Activated naive CD4-positive, alpha-beta T cell treated with anti-CD3 and anti-CD28 coated beads for 36 hours (primary cell): ENCODE data around the gene SPINT3. TPM values are rescaled to one million over a fixed set of nuclear protein-coding genes. Genes with fewer than 3 reads are reported as not detected.

Experiments
- CTCF ChIA-PET: fragments of 350-600 bp; sonication (Branson Sonifier 250); formaldehyde crosslinking; loops from one replicate; lab custom pipeline; 2021; ENCODE audit warnings: antibody characterized with exemption; lab: Charles Lee
- DNase-seq: peaks from one replicate; pipeline ENCODE4 v3.0.0-alpha.2; 2020
- H3K27ac Mint-ChIP-seq: one replicate; pipeline ENCODE4 v1.8.0; 2021; ENCODE audit warnings: mild to moderate bottlenecking, mixed read lengths
- H3K27me3 Mint-ChIP-seq: one replicate; pipeline ENCODE4 v1.8.0; 2021; ENCODE audit warnings: low read depth, mixed read lengths
- H3K36me3 Mint-ChIP-seq: one replicate; pipeline ENCODE4 v1.8.0; 2021; ENCODE audit warnings: low read depth, mixed read lengths
- H3K4me1 Mint-ChIP-seq: one replicate; pipeline ENCODE4 v1.8.0; 2021; ENCODE audit warnings: low read depth, mixed read lengths
- H3K4me3 Mint-ChIP-seq: one replicate; pipeline ENCODE4 v1.8.0; 2021; ENCODE audit warnings: mild to moderate bottlenecking, moderate library complexity, mixed read lengths
- H3K9me3 Mint-ChIP-seq: one replicate; pipeline ENCODE4 v1.8.0; 2021; ENCODE audit warnings: mixed read lengths
- intact Hi-C: fragments of 100-400 bp; cut with micrococcal nuclease; formaldehyde crosslinking; loops from one replicate; pipeline ENCODE4 v1.15.1; 2023
- total RNA-seq, 2 experiments: library from RNA; stranded (reverse); gene quantifications; one replicate each; pipeline ENCODE4 v1.2.3, GENCODE V29; 2021

Gene SPINT3
- not detected for total RNA-seq

- CTCF ChIA-PET: no interaction called here
- DNase-seq: no peak
- intact Hi-C loops: no loop called here
- Mint-ChIP-seq H3K27me3 (peaks cover 12% of the 10 kb centered on the region), H3K9me3 (no peaks in the 10 kb centered on the region), H3K4me1 (no peaks in the 10 kb centered on the region), H3K4me3 (no peak within 1 kb of the TSS), H3K36me3 (no peaks in the 10 kb centered on the region), H3K27ac (no peak within 1 kb of the TSS)
These were observed at the start of gene SPINT3 for GRCh38 chr20:45515147-45515913. Gene SPINT3, minus strand, starts transcription at chr20:45515622. Its CDS starts 14 bp downstream, at chr20:45515608.

- H3K4me1 Mint-ChIP-seq: no peaks in the 10 kb centered on the region
- H3K4me3 Mint-ChIP-seq: no peak overlapping the region
- H3K9me3 Mint-ChIP-seq: no peaks in the 10 kb centered on the region
- H3K27ac Mint-ChIP-seq: no peak overlapping the region
- DNase-seq: no peak
- intact Hi-C loops: no loop called here
- CTCF ChIA-PET: no interaction called here
- H3K27me3 Mint-ChIP-seq: peaks cover 13% of the 10 kb centered on the region
- H3K36me3 Mint-ChIP-seq: no peaks in the 10 kb centered on the region
These were observed 49.4 kb upstream of the SPINT3 start for GRCh38 chr20:45564760-45565276.

- no peaks in the 10 kb centered on the region for H3K4me1 Mint-ChIP-seq
- H3K9me3 Mint-ChIP-seq: no peaks in the 10 kb centered on the region
- intact Hi-C loops: no loop called here
- peaks cover 19% of the 10 kb centered on the region for H3K27me3 Mint-ChIP-seq
- CTCF ChIA-PET: interaction anchor here (0.9 to 1.9 kb wide), 2 partner anchors 215 to 216 kb away, joined by 3 to 5 read pairs; no protein-coding TSS in a partner anchor
- DNase-seq: no peak
- H3K27ac Mint-ChIP-seq: no peak overlapping the region
- H3K4me3 Mint-ChIP-seq: no peak overlapping the region
- no peaks in the 10 kb centered on the region for H3K36me3 Mint-ChIP-seq
These were observed 39.8 kb upstream of the SPINT3 start for GRCh38 chr20:45555198-45555597.

GRCh38 chr20:45552456-45552855, 37.0 kb upstream of the SPINT3 start:
- DNase-seq: no peak
- intact Hi-C loops: no loop called here
- H3K27me3 Mint-ChIP-seq: peaks cover 21% of the 10 kb centered on the region
- H3K9me3 Mint-ChIP-seq: no peaks in the 10 kb centered on the region
- H3K36me3 Mint-ChIP-seq: no peaks in the 10 kb centered on the region
- H3K4me3 Mint-ChIP-seq: no peak overlapping the region
- CTCF ChIA-PET: no interaction called here
- H3K4me1 Mint-ChIP-seq: no peaks in the 10 kb centered on the region
- H3K27ac Mint-ChIP-seq: no peak overlapping the region

GRCh38 chr20:45550765-45551164, 35.3 kb upstream of the SPINT3 start:
- Mint-ChIP-seq H3K4me1 (no peaks in the 10 kb centered on the region), H3K27ac (no peak overlapping the region), H3K4me3 (no peak overlapping the region), H3K36me3 (no peaks in the 10 kb centered on the region), H3K9me3 (no peaks in the 10 kb centered on the region), H3K27me3 (peaks cover 23% of the 10 kb centered on the region)
- CTCF ChIA-PET: interaction anchor here (1.0 kb wide), 1 partner anchor 220 kb away, joined by 4 read pairs; no protein-coding TSS in a partner anchor
- DNase-seq: no peak
- intact Hi-C loops: no loop called here

- Mint-ChIP-seq H3K4me1 (no peaks in the 10 kb centered on the region), H3K4me3 (no peak overlapping the region), H3K27me3 (peaks cover 25% of the 10 kb centered on the region), H3K36me3 (no peaks in the 10 kb centered on the region), H3K9me3 (no peaks in the 10 kb centered on the region), H3K27ac (no peak overlapping the region)
- DNase-seq: no peak
- intact Hi-C loops: no loop called here
- CTCF ChIA-PET: no interaction called here
These were observed 33.0 kb upstream of the SPINT3 start for GRCh38 chr20:45548410-45548809.

GRCh38 chr20:45547206-45547770, 31.9 kb upstream of the SPINT3 start, which contains the start of gene EPPIN:
Gene EPPIN, minus strand, starts transcription at chr20:45547401. Its CDS starts 44 bp downstream, at chr20:45547357.
- H3K27ac Mint-ChIP-seq: no peak within 1 kb of the TSS
- no peaks in the 10 kb centered on the region for H3K9me3 Mint-ChIP-seq
- CTCF ChIA-PET: interaction anchor here (0.7 to 1.0 kb wide), 2 partner anchors 82 to 224 kb away, joined by 3 read pairs; partner anchors contain the start of gene WFDC10A
- H3K27me3 Mint-ChIP-seq: peaks cover 28% of the 10 kb centered on the region
- H3K4me1 Mint-ChIP-seq: no peaks in the 10 kb centered on the region
- no peak for DNase-seq
- intact Hi-C loops: no loop called here
- no peaks in the 10 kb centered on the region for H3K36me3 Mint-ChIP-seq
- no peak within 1 kb of the TSS for H3K4me3 Mint-ChIP-seq

GRCh38 chr20:45545754-45546453, 30.5 kb upstream of the SPINT3 start:
- no peaks in the 10 kb centered on the region for H3K4me1 Mint-ChIP-seq
- no peaks in the 10 kb centered on the region for H3K9me3 Mint-ChIP-seq
- H3K27ac Mint-ChIP-seq: no peak overlapping the region
- DNase-seq: no peak
- H3K4me3 Mint-ChIP-seq: no peak overlapping the region
- H3K27me3 Mint-ChIP-seq: peaks cover 34% of the 10 kb centered on the region
- no peaks in the 10 kb centered on the region for H3K36me3 Mint-ChIP-seq
- CTCF ChIA-PET: interaction anchor here (1.4 kb wide), 1 partner anchor 225 kb away, joined by 5 read pairs; no protein-coding TSS in a partner anchor
- intact Hi-C loops: loop anchor here (1.0 kb wide), 1 partner anchor 225 kb away; no protein-coding TSS in a partner anchor

GRCh38 chr20:45545351-45545750, 29.9 kb upstream of the SPINT3 start:
- intact Hi-C loops: no loop called here
- Mint-ChIP-seq H3K36me3 (no peaks in the 10 kb centered on the region), H3K4me1 (no peaks in the 10 kb centered on the region), H3K9me3 (no peaks in the 10 kb centered on the region), H3K4me3 (no peak overlapping the region), H3K27ac (no peak overlapping the region), H3K27me3 (peaks cover 37% of the 10 kb centered on the region)
- CTCF ChIA-PET: interaction anchor here (1.4 kb wide), 1 partner anchor 226 kb away, joined by 5 read pairs; no protein-coding TSS in a partner anchor
- DNase-seq: no peak

- no peak for DNase-seq
- CTCF ChIA-PET: interaction anchor here (0.5 to 0.6 kb wide), 2 partner anchors 252 to 255 kb away, joined by 3 to 4 read pairs; no protein-coding TSS in a partner anchor
- H3K9me3 Mint-ChIP-seq: no peaks in the 10 kb centered on the region
These were observed 24.0 kb upstream of the SPINT3 start, which contains the start of gene WFDC6 for GRCh38 chr20:45539382-45539781. Gene WFDC6, minus strand, starts transcription at chr20:45539482. Its CDS starts 75 bp downstream, at chr20:45539407.

GRCh38 chr20:45538209-45538799, 22.9 kb upstream of the SPINT3 start:
- CTCF ChIA-PET: interaction anchor here (1.0 kb wide), 1 partner anchor 233 kb away, joined by 4 read pairs; no protein-coding TSS in a partner anchor
- no peak for DNase-seq
- H3K4me1 Mint-ChIP-seq: no peaks in the 10 kb centered on the region
- H3K36me3 Mint-ChIP-seq: no peaks in the 10 kb centered on the region
- intact Hi-C loops: no loop called here
- H3K4me3 Mint-ChIP-seq: no peak overlapping the region
- H3K27ac Mint-ChIP-seq: no peak overlapping the region
- H3K27me3 Mint-ChIP-seq: peaks cover 19% of the 10 kb centered on the region
- no peaks in the 10 kb centered on the region for H3K9me3 Mint-ChIP-seq

More at GRCh38 chr20:45539382-45539781, 24.0 kb upstream of the SPINT3 start, which contains the start of gene WFDC6:
- Mint-ChIP-seq H3K36me3 (no peaks in the 10 kb centered on the region), H3K4me3 (no peak within 1 kb of the TSS), H3K4me1 (no peaks in the 10 kb centered on the region), H3K27me3 (peaks cover 22% of the 10 kb centered on the region), H3K27ac (no peak within 1 kb of the TSS)
- intact Hi-C loops: no loop called here
